ENCODE data around the gene PCYT1B. TPM values are rescaled to one million over a fixed set of nuclear protein-coding genes. Genes with fewer than 3 reads are reported as not detected.

Gene PCYT1B
- total and polyA plus RNA-seq, 2 of the 13 experiments (the other 11 are each of a cell fraction or from before 2014, with no cell fraction given) = 6.1 to 9.2 TPM

GRCh38 chrX:24601858-24602257 is 45.3 kb downstream of the PCYT1B start:
- H3K9me3 ChIP-seq (ENCODE audit: low read length) = no peaks in the 10 kb centered on the region
- WGBS (ENCODE audit: low lambda C conversion rate) = 100% methylated on average over 3 of the region's 4 CpGs
- in situ Hi-C loops (cut with HindIII; ENCODE audit: extremely low pct_ligation_motif_present, low pct_unique_long_range_greater_than_20kb) (no loop called here), intact Hi-C loops (cut with micrococcal nuclease; ENCODE audit: unreplicated experiment) (no loop called here)
- CTCF ChIA-PET (ENCODE audit: low intra/inter-chr PET ratio, low total read pairs) = no interaction called here
- H3K4me1 ChIP-seq (ENCODE audit: insufficient read depth, low read length) = peaks cover under 1% of the 10 kb centered on the region; the same call in 1 of the 2 replicates
- no TSS peak for BruUV-seq (replicated peaks)
- no peak overlapping the region for H3K27ac ChIP-seq (ENCODE audit: extremely low read length, insufficient read depth, low read length)
- H3K9ac ChIP-seq (ENCODE audit: insufficient read depth, low read depth, low read length) = no peak overlapping the region
- DNase-seq (ENCODE audit: low spot score) (no peak), FAIRE-seq (no peak), ATAC-seq (no peak)
- TF ChIP-seq ZNF326 (CRISPR knock-in tag; IDR thresholded peaks at IDR 0.05; ENCODE audit: borderline replicate concordance) = no peak
- no peak for TF ChIP-seq ZNF616 (CRISPR knock-in tag; IDR thresholded peaks at IDR 0.05; ENCODE audit: low read depth)
- no peak for TF ChIP-seq REST (IDR thresholded peaks at IDR 0.05; ENCODE audit: borderline replicate concordance in 1 of 2, low read depth in 1 of 2, low read length in 2 of 2)
- TF ChIP-seq MAZ (IDR thresholded peaks at IDR 0.05; ENCODE audit: borderline replicate concordance, low read depth, low read length) = no peak
- no peak for TF ChIP-seq MAZ (CRISPR knock-in tag; IDR thresholded peaks at IDR 0.05; ENCODE audit: low read depth)
- TF ChIP-seq ZNF17 (CRISPR knock-in tag; IDR thresholded peaks at IDR 0.05) = no peak
- no peak for TF ChIP-seq ZNF33A (CRISPR knock-in tag; IDR thresholded peaks at IDR 0.05; ENCODE audit: borderline replicate concordance)
- TF ChIP-seq SKI (IDR thresholded peaks at IDR 0.05; ENCODE audit: partially characterized antibody) = no peak
- no peaks in the 10 kb centered on the region for H3K79me2 ChIP-seq (ENCODE audit: insufficient read depth, low read length)
- H3K36me3 ChIP-seq (replicated peaks in 1 of 2; ENCODE audit: control insufficient read depth in 1 of 2, insufficient read depth in 2 of 2, low read length in 2 of 2) = no peaks in the 10 kb centered on the region; a peak in 1 of 5 replicates
- no peaks in the 10 kb centered on the region for H3K27me3 ChIP-seq (ENCODE audit: control insufficient read depth in 1 of 2, insufficient read depth in 2 of 2, low read length in 2 of 2)
- H2AFZ ChIP-seq (ENCODE audit: low read length) = no peak overlapping the region
- H3K4me2 ChIP-seq (ENCODE audit: low read depth, low read length) = no peak overlapping the region
- no peak overlapping the region for H3K4me3 ChIP-seq (replicated peaks in 1 of 3; ENCODE audit: insufficient read depth in 1 of 3, low read depth in 2 of 3, low read length in 3 of 3)
- H4K20me1 ChIP-seq (ENCODE audit: insufficient read depth, low read length) = no peaks in the 10 kb centered on the region
- POLR2A ChIA-PET = no interaction called here

Data from HepG2 (cell line).